Measurements from ENCODE around the gene DPEP2NB. TPM values are rescaled to one million over a fixed set of nuclear protein-coding genes. Genes with fewer than 3 reads are reported as not detected.
A peak's percentile ranks its signal among the peaks of the same experiment; 100 is the strongest.

DPEP2NB gene
- total RNA-seq, 4 donors from 2014 or later, result not detected

DNA sequence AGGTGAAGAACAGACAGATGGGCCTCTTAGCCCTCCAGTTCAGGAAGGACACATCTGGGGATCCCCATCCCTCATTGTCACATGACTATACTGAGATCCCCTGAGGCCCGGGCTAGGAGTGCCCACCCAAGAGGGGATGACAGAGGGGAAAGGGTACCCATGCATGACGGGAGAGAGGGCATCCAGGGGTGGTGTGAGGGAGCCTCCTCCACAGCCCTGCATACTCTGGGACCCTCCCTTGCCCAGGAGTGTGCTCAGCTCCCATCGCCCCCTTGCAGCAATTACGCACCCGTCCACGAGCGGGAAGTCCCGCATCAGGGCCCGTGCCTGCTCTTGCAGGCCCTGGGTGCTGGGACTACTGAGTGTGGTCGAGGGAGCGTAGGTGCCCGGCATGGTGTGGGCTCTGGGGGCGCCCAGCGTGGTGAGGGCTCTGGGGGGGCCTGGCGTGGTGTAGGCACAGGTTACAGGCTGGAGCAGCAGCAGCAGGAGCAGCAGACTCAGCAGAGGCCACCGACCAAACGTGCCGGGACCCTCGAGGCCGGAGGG lies 23.0 kb downstream of the DPEP2NB start:
- DNase-seq (ENCODE audit: low spot score), result no peak
- peak; percentile 14 for ATAC-seq (ENCODE audit: low FRiP score)
- TF ChIP-seq, protein P1, sequence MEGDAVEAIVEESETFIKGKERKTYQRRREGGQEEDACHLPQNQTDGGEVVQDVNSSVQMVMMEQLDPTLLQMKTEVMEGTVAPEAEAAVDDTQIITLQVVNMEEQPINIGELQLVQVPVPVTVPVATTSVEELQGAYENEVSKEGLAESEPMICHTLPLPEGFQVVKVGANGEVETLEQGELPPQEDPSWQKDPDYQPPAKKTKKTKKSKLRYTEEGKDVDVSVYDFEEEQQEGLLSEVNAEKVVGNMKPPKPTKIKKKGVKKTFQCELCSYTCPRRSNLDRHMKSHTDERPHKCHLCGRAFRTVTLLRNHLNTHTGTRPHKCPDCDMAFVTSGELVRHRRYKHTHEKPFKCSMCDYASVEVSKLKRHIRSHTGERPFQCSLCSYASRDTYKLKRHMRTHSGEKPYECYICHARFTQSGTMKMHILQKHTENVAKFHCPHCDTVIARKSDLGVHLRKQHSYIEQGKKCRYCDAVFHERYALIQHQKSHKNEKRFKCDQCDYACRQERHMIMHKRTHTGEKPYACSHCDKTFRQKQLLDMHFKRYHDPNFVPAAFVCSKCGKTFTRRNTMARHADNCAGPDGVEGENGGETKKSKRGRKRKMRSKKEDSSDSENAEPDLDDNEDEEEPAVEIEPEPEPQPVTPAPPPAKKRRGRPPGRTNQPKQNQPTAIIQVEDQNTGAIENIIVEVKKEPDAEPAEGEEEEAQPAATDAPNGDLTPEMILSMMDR (IDR thresholded peaks at IDR 0.05), result no peak

DNA sequence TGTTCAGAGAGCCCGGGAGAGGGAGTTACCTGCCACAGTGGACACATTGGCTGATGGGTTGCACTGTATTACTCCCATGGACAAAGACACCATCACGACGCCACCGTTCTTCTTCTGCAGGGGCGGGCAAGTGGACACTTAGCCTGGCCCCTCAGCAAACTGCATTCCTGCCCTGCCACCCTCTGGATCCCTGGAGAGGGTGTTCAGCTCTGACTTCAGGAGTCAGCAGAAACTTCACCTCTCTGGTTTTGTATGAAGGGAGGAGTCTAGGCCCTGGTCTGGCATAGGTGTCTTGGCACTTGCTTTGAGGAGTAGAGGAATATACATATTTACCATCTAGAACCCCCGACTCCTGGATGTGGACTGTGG lies 25.7 kb downstream of the DPEP2NB start:
- no peak for ATAC-seq (ENCODE audit: low FRiP score)
- TF ChIP-seq, protein P1 (IDR thresholded peaks at IDR 0.05), result no peak
- DNase-seq (ENCODE audit: low spot score), result no peak

DNA sequence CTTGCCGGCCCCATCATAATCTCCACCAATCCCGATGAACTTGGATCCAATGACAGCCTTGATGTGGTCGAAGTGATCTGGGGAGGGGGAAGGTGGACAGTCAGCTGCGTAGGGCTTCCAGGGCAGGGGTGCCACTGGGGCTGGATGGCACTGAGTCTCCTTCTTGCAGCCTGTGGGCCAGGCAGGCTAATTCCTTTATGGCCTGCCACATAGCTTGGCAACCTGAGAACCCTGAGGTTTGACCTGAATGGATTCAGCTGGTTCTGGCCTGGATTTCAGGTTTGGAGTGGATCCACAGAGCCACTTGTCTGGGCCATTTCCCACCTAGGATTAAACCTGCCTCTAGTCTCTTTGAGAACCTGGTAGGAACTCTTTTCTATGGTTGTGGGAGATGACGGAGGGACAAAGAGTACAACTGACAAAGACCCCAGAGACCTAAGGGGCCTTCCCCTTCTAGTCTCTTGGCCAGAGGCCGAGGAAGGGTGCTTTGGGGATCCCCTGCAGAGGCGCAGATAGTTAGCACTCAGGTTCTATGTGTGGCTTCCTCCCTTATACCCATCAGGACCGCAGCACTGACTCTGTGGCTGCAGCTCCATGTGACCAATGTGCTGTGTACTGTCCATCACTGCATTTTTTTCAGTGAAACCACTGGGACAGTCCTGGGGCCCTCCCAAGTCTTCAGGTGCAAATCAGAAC lies 26.2 kb downstream of the DPEP2NB start:
- TF ChIP-seq, protein P1 (IDR thresholded peaks at IDR 0.05), result no peak
- no peak for DNase-seq (ENCODE audit: low spot score)
- ATAC-seq (ENCODE audit: low FRiP score), result no peak

DNA sequence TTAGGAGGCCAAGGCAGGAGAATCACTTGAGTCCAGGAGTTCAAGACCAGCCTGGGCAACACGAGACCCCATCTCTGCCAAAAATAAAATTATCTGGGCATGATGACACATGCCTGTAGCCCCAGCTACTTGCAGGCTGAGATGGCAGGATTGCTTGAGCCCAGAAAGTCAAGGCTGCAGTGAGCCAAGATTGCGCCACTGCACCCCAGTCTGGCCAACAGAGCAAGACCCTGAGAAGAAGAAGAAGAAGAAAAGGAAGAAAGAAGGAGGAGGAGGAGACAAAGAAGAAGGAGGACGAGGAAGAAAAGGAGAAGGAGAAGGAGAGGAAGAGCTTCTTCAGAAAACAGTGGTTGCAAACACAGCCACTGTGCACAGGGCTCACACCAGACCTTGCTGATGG lies 27.0 kb downstream of the DPEP2NB start:
- TF ChIP-seq, protein P1 (IDR thresholded peaks at IDR 0.05), result no peak
- ATAC-seq (ENCODE audit: low FRiP score), result no peak
- no peak for DNase-seq (ENCODE audit: low spot score)

DNA sequence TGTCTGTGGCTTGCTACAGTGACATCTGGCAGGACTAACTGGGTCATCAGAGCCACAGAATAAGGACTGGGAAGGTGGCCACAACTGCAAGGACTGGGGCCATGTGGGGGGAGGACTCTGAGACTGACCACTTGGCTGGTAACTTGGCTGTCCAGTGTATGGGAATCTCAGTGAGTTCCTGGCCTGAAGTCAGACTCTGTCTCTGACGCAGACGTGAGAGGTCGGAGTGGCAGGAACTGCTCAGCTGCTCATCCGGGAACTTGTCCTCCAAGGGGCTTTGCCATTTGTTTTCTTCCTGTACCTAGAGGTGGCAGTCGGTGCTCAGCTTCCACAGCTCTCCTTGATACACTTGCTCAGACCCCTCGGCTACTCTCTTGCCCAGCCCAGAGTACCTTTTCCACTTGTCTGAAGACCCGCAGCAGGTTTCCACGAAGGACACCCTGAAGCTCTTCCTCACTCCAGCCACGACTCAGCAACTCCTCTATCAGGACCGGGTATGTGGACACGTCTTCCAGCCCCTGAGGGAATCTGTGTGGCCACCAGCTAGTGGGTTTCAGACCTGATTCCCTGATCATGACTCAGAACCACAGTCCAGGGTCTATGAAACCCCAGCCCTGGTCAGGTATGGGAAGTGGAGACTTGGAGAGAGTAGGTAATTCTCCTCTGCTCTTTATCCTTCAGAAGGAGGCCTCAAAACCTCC lies 28.1 kb downstream of the DPEP2NB start:
- ATAC-seq (ENCODE audit: low FRiP score) (no peak), DNase-seq (ENCODE audit: low spot score) (no peak)
- TF ChIP-seq, protein P1 (IDR thresholded peaks at IDR 0.05), result no peak

DNA sequence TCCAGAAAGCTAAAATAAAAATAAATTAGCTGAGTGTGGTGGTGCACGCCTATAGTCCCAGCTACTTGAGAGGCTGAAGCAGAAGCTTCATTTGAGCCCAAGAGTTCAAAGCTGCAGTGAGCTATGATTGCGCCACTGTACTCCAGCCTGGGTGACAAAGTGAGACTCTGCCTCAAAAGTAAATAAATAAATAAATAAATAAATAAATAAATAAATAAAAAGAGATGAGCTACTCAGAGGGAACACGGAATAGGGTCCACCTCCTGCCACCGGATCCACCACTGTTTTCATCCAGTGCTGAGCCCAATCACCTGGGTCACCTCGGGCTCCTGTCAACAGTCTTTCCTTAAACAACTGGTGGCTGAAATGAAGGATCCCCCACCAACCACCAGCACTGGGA lies 28.8 kb downstream of the DPEP2NB start:
- no peak for DNase-seq (ENCODE audit: low spot score)
- TF ChIP-seq, protein P1 (IDR thresholded peaks at IDR 0.05), result no peak
- no peak for ATAC-seq (ENCODE audit: low FRiP score)

All from omental fat pad (tissue), 4 donors.